IPS-15b (cell line): ENCODE data around the gene CES1.
"Not testable (repeated sequence)": the region's sequence is repeated elsewhere in the genome, so short reads cannot be mapped to it uniquely, and the experiment has no call there.

ENCODE experiments used
- H3K27me3 ChIP-seq: one replicate; pipeline ENCODE4 v1.6.1; 2013; ENCODE audit warnings: low read length; ENCODE audit not compliant: control insufficient read depth, insufficient read depth
- H3K36me3 ChIP-seq: one replicate; pipeline ENCODE4 v1.6.1; 2013; ENCODE audit warnings: low read length; ENCODE audit not compliant: control insufficient read depth, insufficient read depth
- H3K4me1 ChIP-seq: one replicate; pipeline ENCODE4 v1.6.1; 2013; ENCODE audit warnings: mild to moderate bottlenecking, low read length; ENCODE audit not compliant: control insufficient read depth, insufficient read depth
- H3K4me3 ChIP-seq: one replicate; pipeline ENCODE4 v1.5.1; 2013; ENCODE audit warnings: low read depth, low read length
- H3K9ac ChIP-seq: one replicate; pipeline ENCODE4 v1.6.1; 2013; ENCODE audit warnings: low read depth, mild to moderate bottlenecking, low read length
- H3K9me3 ChIP-seq: one replicate; pipeline ENCODE4 v1.6.1; 2013; ENCODE audit warnings: mild to moderate bottlenecking, low read length; ENCODE audit not compliant: control insufficient read depth, insufficient read depth

The CES1 gene

GRCh38 chr16:55780095-55780407, 52.8 kb downstream of the CES1 start:
- H3K9me3 ChIP-seq, H3K36me3 ChIP-seq, H3K9ac ChIP-seq, H3K4me3 ChIP-seq, H3K27me3 ChIP-seq, H3K4me1 ChIP-seq: not testable (repeated sequence)

GRCh38 chr16:55779402-55780094, 53.3 kb downstream of the CES1 start:
- Histone ChIP-seq H3K4me3 (no peak overlapping the region), H3K4me1 (no peaks in the 10 kb centered on the region), H3K27me3 (no peaks in the 10 kb centered on the region), H3K36me3 (no peaks in the 10 kb centered on the region), H3K9me3 (no peaks in the 10 kb centered on the region), H3K9ac (no peak overlapping the region)

- no peaks in the 10 kb centered on the region for H3K4me1 ChIP-seq
- H3K4me3 ChIP-seq = no peak overlapping the region
- H3K27me3 ChIP-seq = no peaks in the 10 kb centered on the region
- H3K9ac ChIP-seq = no peak overlapping the region
- no peaks in the 10 kb centered on the region for H3K9me3 ChIP-seq
- H3K36me3 ChIP-seq = no peaks in the 10 kb centered on the region
Measured at GRCh38 chr16:55778757-55779156, 54.1 kb downstream of the CES1 start.

GRCh38 chr16:55775857-55776256, 57.0 kb downstream of the CES1 start:
- H3K36me3 ChIP-seq = no peaks in the 10 kb centered on the region
- H3K4me3 ChIP-seq = no peak overlapping the region
- no peaks in the 10 kb centered on the region for H3K4me1 ChIP-seq
- H3K9ac ChIP-seq = no peak overlapping the region
- no peaks in the 10 kb centered on the region for H3K9me3 ChIP-seq
- no peaks in the 10 kb centered on the region for H3K27me3 ChIP-seq

DNA sequence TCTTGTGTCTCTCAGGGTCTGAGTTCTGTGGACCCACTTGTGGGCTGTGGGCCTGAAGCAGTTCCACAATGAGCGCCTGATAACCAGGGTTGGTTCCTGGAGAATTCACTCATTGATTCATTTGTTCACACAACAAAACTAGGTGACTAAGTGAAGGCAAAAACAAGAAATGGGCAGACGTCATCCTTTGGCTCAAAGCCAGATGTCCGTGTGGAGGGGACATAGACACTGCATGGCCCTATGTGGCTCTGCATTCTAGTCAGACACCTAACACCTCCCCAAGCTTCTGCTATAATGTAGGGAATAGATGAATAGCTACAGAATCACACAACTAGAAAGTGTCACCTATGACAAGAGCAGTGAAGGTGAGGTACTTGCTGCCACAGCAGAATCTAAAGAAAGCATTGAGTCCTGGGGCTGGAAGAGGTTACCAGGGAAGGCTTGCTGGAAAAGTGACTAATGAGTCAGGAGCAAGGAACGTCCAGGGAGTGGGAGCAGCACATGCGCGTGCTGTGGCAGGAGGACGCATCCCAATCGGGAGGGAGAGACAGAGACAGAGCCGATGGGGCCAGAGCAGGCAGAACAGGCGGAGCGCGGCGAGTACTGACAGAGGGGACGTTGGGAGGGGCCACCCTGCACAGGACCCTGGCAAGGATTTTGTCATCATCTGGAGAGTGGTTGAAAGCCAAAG, 58.9 kb downstream of the CES1 start:
- Histone ChIP-seq H3K9me3 (no peaks in the 10 kb centered on the region), H3K9ac (no peak overlapping the region), H3K36me3 (no peaks in the 10 kb centered on the region), H3K27me3 (no peaks in the 10 kb centered on the region), H3K4me1 (no peaks in the 10 kb centered on the region), H3K4me3 (no peak overlapping the region)

DNA sequence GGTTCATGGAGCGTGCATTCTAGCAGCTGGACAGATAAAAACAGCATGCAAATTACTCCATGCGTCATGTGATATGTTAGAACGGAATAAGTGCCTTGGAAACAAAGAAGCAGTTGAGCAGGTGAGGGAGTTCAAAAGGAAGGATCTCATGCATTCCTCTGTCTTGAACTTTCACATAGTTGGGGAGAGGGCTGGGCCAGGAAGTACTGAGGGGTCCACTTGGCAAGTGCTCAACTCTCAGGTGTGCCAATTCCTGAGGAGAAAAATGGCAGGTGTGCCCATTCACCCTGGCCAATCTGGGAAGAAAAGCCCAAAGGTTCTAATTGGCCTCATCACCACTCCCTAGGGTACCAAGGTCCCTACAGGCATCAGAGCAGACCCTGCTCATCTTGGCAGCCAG, 67.7 kb downstream of the CES1 start:
- H3K9me3 ChIP-seq = no peaks in the 10 kb centered on the region
- H3K27me3 ChIP-seq = no peaks in the 10 kb centered on the region
- H3K9ac ChIP-seq = no peak overlapping the region
- no peaks in the 10 kb centered on the region for H3K36me3 ChIP-seq
- no peak overlapping the region for H3K4me3 ChIP-seq
- H3K4me1 ChIP-seq = no peaks in the 10 kb centered on the region

DNA sequence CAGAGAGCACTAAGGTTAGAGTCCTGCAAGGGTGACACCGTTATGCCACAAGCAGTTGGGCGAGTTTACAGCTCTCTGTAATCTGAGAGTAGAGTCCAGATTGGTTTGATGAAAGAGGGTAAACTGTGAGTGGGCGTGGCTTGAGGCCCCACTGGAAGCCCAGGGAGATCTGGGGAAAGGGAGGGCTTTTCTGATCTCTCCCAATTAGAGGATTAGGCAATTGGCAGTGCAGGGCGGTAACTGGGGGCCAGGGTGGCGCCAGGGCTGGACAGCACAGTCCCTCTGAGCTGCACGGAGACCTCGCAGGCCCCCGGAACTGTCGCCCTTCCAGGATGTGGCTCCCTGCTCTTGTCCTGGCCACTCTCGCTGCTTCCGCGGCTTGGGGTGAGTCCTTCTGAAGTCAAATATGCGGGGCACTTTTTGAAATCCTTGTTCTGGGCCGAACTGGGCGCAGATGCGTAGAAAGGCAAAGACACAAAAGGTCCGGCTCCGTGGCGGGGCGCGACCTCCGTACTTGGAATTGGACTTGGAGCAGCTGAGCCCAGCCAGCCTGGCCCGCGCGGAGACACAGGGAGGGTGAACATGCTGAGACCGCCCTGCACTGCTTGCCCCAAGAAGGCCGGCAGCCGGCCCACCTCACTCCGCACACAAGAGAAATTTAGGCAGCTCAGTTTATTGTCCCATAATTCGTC, 72.4 kb downstream of the CES1 start:
- Histone ChIP-seq H3K36me3 (no peaks in the 10 kb centered on the region), H3K4me1 (no peaks in the 10 kb centered on the region), H3K9ac (no peak overlapping the region), H3K4me3 (no peak overlapping the region), H3K27me3 (peaks cover 17% of the 10 kb centered on the region), H3K9me3 (no peaks in the 10 kb centered on the region)

GRCh38 chr16:55759965-55760309, 73.0 kb downstream of the CES1 start:
- not testable (repeated sequence) for H3K4me3 ChIP-seq, H3K36me3 ChIP-seq, H3K4me1 ChIP-seq, H3K9ac ChIP-seq, H3K9me3 ChIP-seq
- peaks cover 17% of the 10 kb centered on the region for H3K27me3 ChIP-seq

DNA sequence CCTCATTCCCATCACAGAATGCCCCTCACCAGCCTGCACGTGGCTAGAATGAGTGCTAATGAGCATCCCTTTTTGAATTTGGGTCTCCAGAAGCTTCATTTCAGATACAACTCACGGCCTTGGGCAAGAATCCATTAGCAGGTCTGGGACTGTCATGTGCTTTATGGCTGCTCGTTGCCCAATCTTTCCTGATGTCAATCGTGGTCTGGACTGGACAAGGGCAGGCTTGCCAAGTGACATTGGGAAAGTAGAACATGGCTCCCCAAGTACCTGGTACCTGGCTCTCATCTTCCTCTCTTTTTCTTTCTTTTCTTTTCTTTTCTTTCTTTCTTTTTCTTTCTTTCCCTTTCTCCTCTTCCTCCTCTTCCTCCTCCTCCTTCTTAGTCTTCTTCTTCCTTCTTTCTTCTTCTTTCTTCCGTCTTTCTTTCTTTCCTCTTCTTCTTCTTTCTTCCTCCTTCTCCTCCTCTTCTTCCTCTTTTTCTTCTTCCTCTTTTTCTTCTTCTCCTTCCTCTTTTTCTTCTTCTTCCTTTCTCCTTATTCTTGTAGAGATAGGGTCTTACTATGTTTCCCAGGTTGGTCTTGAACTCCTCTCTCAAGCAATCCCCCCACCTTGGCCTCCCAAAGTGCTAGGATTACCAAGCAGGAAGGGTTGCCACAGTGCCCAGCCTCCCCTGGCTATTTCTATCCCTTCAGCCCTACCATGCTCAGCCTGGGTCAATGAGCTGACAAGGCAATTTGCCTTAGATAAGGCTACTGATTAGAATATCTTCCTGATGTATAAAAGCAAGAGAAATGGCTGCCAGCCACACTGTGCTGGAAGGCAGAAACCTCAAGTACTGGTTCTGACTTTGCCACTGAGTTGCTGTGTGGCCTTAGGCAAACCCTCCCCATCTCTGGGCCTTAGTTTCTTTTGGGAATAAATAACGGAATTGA, 75.0 kb downstream of the CES1 start:
- not testable (repeated sequence) for H3K4me3 ChIP-seq

GRCh38 chr16:55756963-55757362, 75.9 kb downstream of the CES1 start:
- no peaks in the 10 kb centered on the region for H3K4me1 ChIP-seq
- peaks cover 5% of the 10 kb centered on the region for H3K9me3 ChIP-seq
- peaks cover 17% of the 10 kb centered on the region for H3K27me3 ChIP-seq
- no peak overlapping the region for H3K9ac ChIP-seq
- no peak overlapping the region for H3K4me3 ChIP-seq
- no peaks in the 10 kb centered on the region for H3K36me3 ChIP-seq

More for the DNA sequence above, 75.0 kb downstream of the CES1 start:
- H3K27me3 ChIP-seq = peaks cover 17% of the 10 kb centered on the region
- not testable (repeated sequence) for H3K9ac ChIP-seq, H3K4me1 ChIP-seq, H3K9me3 ChIP-seq, H3K36me3 ChIP-seq

DNA sequence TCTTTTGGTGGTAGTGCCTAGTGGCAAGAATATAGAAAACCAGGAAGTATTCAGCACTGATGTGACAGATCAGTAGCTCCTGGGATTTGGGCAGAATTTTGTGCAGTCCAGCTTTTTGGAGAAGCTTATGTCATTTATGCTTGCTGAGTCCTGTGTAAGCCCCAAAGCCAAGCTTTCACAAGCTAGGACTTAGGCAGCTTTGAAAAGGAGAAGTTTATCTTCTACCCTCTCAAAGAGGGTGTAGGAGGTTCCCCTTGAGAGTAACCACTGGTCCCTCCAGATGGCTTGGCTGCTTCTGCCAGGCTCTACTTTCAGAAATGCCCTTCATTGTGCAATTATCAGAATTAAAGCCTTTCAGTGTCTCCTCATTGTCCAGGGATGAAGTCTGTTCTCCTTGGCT, 78.8 kb downstream of the CES1 start:
- peaks cover 8% of the 10 kb centered on the region for H3K27me3 ChIP-seq
- no peaks in the 10 kb centered on the region for H3K4me1 ChIP-seq
- H3K9ac ChIP-seq = no peak overlapping the region
- no peaks in the 10 kb centered on the region for H3K36me3 ChIP-seq
- H3K9me3 ChIP-seq = peaks cover 5% of the 10 kb centered on the region
- H3K4me3 ChIP-seq = no peak overlapping the region
